PC-9 (cell line): ENCODE measurements around the gene SLC9A6.

Experiments used
- CTCF ChIP-seq: fragments of 200-600 bp; sonication (generic); conservative IDR thresholded peaks from 2 replicates; pipeline ENCODE4 v1.6.1; 2017; ENCODE audit warnings: mixed run types, antibody characterized with exemption, mild to moderate bottlenecking, moderate library complexity
- EZH2 ChIP-seq: fragments of 200-600 bp; sonication (generic); IDR thresholded peaks from 2 replicates; pipeline ENCODE4 v1.8.0; 2017; ENCODE audit warnings: antibody characterized with exemption, low read depth

GRCh38 chrX:135981668-135982067 is 3.6 kb upstream of the SLC9A6 start:
- TF ChIP-seq CTCF (no peak), EZH2 (no peak)
